Activated CD4-positive, alpha-beta memory T cell treated with anti-CD3 and anti-CD28 coated beads, Interleukin-2, amount 10 ng/mL, durations not matched to agents 7 days and 5 days (primary cell): Measurements from ENCODE around the gene COL18A1. TPM values are rescaled to one million over a fixed set of nuclear protein-coding genes. Genes with fewer than 3 reads are reported as not detected.
"Not testable (repeated sequence)": the region's sequence is repeated elsewhere in the genome, so short reads cannot be mapped to it uniquely, and the experiment has no call there.

Experiments
- CTCF ChIA-PET: fragments of 350-600 bp; sonication (Branson Sonifier 250); formaldehyde crosslinking; loops from one replicate; lab custom pipeline; 2021; ENCODE audit warnings: antibody characterized with exemption, inconsistent platforms; lab: Charles Lee
- POLR2A ChIA-PET: fragments of 350-600 bp; sonication (Branson Sonifier 250); formaldehyde crosslinking; loops from one replicate; lab custom pipeline; 2021; ENCODE audit warnings: antibody characterized with exemption; lab: Charles Lee
- DNase-seq: peaks from one replicate; pipeline ENCODE4 v3.0.0-alpha.2; 2020
- H3K27ac Mint-ChIP-seq: one replicate; pipeline ENCODE4 v1.8.0; 2021; ENCODE audit warnings: mild to moderate bottlenecking, mixed read lengths
- H3K27me3 Mint-ChIP-seq: one replicate; pipeline ENCODE4 v1.8.0; 2021; ENCODE audit warnings: mixed read lengths
- H3K36me3 Mint-ChIP-seq: one replicate; pipeline ENCODE4 v1.8.0; 2021; ENCODE audit warnings: low read depth, mixed read lengths
- H3K4me1 Mint-ChIP-seq: one replicate; pipeline ENCODE4 v1.8.0; 2021; ENCODE audit warnings: mixed read lengths
- H3K4me3 Mint-ChIP-seq: one replicate; pipeline ENCODE4 v1.8.0; 2021; ENCODE audit warnings: mild to moderate bottlenecking, mixed read lengths
- H3K9me3 Mint-ChIP-seq: one replicate; pipeline ENCODE4 v1.8.0; 2021; ENCODE audit warnings: mixed read lengths
- total RNA-seq, 2 experiments: library from RNA; stranded (reverse); gene quantifications; one replicate each; pipeline ENCODE4 v1.2.3, GENCODE V29; 2021

Gene COL18A1
- total RNA-seq, 2 experiments from 2014 or later: 2.2 to 3.9 TPM

DNA sequence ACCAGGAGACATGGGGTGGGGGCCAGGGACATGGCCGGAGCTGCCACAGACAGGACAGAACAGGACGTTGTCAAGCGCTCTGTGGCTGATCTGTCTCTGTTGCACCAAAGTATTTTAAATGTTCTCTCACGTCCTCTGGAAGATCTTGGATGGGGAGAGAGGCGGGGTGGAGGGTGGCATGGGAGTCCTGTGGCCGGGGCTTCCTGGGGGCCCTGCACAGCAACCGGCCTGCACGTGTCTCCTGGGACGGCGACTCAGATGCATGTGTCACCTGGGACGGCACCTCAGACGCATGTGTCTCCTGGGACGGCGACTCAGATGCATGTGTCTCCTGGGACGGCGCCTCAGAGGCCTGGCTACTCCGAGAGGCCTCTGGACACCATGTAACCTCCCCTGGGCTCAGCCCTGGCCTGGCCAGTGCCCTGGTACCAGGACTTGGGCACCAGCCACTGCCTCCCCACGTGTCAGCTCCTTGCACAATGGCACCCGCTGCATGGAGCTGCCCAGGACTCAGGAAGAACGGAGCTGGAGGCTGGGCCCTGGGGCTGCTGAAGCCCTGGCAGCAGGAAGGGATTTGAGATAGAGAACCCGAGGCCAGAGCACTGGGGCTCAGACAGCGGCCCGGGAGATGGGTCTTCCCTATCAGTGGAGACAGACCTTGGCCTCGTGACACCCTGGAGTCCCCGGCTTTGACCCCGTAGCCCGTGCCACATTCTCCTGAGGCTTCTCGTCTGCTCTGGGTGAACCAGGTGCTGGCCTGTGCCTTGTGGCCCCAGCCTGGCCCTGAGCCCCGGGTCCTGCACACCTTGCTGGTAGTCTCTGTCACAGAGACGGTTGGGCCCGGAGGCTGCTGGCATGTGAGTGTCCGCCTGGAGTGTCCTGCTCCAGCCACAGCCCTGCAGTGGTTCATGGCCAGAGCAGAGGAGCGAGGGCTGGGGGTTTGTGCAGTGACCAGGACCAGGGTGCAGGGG is 152.0 kb downstream of the COL18A1 start:
- Mint-ChIP-seq H3K4me1 (peaks cover 17% of the 10 kb centered on the region), H3K36me3 (no peaks in the 10 kb centered on the region), H3K27ac (no peak overlapping the region), H3K9me3 (no peaks in the 10 kb centered on the region), H3K27me3 (peaks cover 10% of the 10 kb centered on the region), H3K4me3 (peak overlapping the region; percentile 46)
- no peak for DNase-seq
- ChIA-PET POLR2A (interaction anchor here (1.1 to 1.2 kb wide), 2 partner anchors 35 to 41 kb away, joined by 3 to 7 read pairs; no protein-coding TSS in a partner anchor), CTCF (interaction anchor here (0.8 to 1.6 kb wide), 8 partner anchors 13 to 323 kb away, joined by 3 to 16 read pairs (median 4); no protein-coding TSS in a partner anchor)

DNA sequence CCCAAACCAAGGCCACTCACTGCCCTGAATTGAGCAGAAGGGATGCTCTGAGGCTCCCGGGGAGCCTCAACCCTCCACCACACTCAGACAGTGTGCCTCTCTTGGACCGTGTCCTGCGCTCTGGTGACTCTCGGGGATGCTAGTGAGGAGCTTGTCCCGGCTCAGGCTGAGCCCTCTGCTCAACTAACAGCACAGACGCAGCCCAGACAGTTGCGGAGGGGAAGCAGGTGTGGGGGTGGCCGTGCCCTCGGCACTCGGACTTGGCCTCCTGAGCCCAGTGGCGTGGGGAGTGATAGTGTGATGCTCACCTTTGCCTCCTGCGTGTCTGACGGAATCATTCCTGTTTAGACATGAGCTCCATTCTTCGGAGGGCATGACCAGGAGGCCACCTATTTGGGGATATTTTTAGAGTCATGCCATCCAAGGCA is 152.7 kb downstream of the COL18A1 start:
- POLR2A ChIA-PET: no interaction called here
- H3K27me3 Mint-ChIP-seq: peaks cover 16% of the 10 kb centered on the region
- H3K4me3 Mint-ChIP-seq: no peak overlapping the region
- DNase-seq: no peak
- no peak overlapping the region for H3K27ac Mint-ChIP-seq
- CTCF ChIA-PET: no interaction called here
- H3K9me3 Mint-ChIP-seq: no peaks in the 10 kb centered on the region
- H3K4me1 Mint-ChIP-seq: peaks cover 13% of the 10 kb centered on the region
- H3K36me3 Mint-ChIP-seq: no peaks in the 10 kb centered on the region

DNA sequence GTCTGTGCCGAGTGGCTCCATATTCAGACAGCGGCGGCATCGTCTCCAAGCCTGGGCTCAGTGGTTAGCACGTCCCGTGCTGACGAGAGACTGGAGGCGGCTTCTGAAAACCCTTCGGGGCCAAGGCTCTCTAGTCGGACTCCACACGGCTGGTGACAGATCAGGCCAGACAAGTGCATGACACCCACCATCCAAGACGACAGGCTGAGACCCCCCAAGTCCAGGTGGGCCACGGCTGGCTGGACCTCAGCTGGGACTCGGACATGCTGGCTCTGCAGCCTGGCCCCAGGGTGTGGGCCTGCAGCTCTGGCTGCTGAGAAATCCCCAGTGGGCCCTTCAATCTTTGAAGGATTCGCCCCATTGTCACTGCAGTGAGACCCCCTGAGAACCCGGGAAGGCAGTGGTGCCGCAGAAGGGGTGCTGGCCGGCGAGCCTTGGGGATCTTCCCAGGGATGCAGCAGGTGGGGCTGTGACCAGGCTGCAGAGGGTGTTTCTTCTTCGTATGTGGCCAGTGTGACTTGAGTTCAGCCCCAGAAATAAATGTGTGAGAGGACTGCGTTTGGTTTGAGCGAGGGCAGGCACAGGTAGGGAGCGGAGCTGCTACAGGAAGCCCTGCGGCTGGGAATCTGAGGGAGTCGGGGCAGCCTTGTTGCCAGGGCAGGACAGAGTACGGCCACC is 153.2 kb downstream of the COL18A1 start:
- Mint-ChIP-seq H3K36me3 (no peaks in the 10 kb centered on the region), H3K9me3 (no peaks in the 10 kb centered on the region), H3K4me1 (peaks cover 7% of the 10 kb centered on the region), H3K27me3 (peaks cover 21% of the 10 kb centered on the region), H3K27ac (no peak overlapping the region), H3K4me3 (no peak overlapping the region)
- ChIA-PET POLR2A (no interaction called here), CTCF (interaction anchor here (1.3 kb wide), 1 partner anchor 38 kb away, joined by 4 read pairs; no protein-coding TSS in a partner anchor)
- DNase-seq: no peak

DNA sequence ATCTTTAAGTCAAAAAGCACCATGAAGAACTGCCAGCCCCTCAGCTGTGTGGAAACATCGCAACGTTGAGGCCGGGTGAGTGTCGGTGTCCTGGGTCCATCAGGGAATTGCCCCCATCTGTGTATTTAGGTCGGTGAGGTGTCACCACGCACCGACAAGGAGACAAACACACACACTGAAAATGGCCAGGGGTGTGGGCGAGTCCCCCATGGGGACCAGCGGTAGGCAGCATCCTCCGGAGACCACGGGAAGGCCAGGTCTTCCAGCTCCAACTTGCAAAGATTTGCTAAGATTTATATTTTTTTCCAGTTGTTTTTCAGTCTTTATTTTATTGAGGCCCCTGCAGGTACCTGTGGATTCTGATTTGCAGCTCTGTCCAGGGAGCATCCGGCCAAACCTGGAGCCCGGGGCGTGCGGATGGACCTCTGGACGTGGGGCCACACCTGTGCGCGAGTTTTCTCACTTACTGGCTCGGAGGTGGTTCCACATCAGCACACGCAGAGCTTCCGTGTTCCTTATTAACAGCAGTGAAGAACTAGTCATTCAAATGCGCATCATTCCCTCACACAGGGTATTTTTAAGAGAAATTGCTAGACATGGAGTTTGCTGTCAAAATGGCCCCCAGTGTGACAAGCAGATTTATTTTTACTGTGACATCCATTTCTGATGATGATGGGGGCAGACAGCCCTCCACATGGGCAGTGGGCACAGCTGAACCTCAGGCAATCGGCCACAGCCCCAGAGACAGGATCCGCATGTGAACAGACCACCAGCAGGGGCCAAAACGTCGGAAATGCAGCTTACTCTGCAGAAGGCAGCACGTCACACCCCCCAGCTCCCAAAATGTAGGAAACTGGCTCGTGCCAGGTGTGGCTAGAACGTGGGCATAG is 154.5 kb downstream of the COL18A1 start:
- no peaks in the 10 kb centered on the region for H3K9me3 Mint-ChIP-seq
- DNase-seq: no peak
- H3K4me3 Mint-ChIP-seq: no peak overlapping the region
- H3K27ac Mint-ChIP-seq: no peak overlapping the region
- H3K36me3 Mint-ChIP-seq: no peaks in the 10 kb centered on the region
- CTCF ChIA-PET: interaction anchor here (1.3 kb wide), 1 partner anchor 37 kb away, joined by 4 read pairs; no protein-coding TSS in a partner anchor
- POLR2A ChIA-PET: no interaction called here
- peaks cover 4% of the 10 kb centered on the region for H3K4me1 Mint-ChIP-seq
- peaks cover 31% of the 10 kb centered on the region for H3K27me3 Mint-ChIP-seq

DNA sequence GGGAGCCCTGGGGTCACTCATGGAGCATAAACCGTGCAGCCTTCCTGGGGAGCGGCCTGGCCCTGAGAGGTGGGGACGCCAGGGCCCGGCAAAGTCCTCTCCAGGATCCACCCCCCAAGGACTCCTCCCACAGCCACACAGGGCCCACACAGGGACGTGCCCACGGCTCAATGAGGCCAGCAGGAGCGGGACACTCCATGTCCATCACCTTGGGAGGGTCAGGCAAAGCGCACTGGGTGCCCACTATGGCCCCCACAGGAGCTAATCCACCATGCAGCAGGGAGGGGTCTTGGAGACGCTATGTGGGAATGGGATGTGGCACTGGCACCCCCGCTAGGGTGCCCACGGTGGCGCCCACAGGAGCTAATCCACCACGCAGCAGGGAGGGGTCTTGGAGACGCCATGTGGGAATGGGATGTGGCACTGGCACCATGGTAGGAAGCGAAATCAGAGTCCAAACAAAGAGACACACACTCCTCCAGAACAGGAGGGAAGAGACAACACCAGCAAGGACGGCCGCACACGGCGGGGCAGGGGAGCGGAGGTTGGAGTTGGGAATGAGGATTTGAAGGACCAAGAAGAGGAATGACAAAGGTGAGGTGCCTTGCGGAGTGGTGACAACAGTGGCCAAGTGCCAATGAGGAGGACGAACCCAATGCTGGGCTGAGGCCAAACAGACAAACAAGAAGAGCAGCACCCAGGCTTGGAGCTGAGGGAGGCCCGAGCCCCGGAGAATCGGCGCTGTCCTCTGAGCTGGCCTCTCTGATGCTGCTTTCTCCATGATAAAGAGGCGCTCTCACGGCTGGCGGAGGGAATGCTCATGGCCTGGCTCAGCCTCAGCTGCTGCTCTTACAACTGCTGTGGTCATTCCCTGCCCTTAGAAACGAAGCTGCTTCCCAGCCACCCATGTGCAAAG is 155.4 kb downstream of the COL18A1 start:
- Mint-ChIP-seq H3K9me3 (no peaks in the 10 kb centered on the region), H3K27ac (no peak overlapping the region), H3K4me1 (no peaks in the 10 kb centered on the region), H3K27me3 (peaks cover 32% of the 10 kb centered on the region), H3K36me3 (no peaks in the 10 kb centered on the region), H3K4me3 (no peak overlapping the region)
- POLR2A ChIA-PET: no interaction called here
- CTCF ChIA-PET: no interaction called here
- DNase-seq: no peak

DNA sequence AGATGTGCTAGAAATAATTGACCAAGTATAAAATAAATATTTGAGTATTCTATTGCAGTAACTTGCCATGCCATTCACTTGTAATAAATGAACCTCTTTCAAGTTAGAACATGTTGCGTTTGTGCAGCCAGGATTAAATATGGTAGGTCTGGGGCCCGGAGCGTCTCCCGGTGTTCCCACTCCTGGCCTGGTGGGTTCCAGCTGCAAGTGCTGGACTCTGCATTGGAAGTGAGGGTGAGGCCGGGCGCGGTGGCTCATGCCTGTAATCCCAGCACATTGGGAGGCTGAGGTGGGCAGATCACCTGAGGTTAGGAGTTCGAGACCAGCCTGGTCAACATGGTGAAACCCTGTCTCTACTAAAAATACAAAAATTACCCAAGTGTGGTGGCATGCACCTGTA is 156.3 kb downstream of the COL18A1 start:
- DNase-seq, H3K36me3 Mint-ChIP-seq, CTCF ChIA-PET, H3K4me1 Mint-ChIP-seq, H3K27ac Mint-ChIP-seq, H3K4me3 Mint-ChIP-seq, H3K9me3 Mint-ChIP-seq, POLR2A ChIA-PET: not testable (repeated sequence)
- H3K27me3 Mint-ChIP-seq: peaks cover 34% of the 10 kb centered on the region

DNA sequence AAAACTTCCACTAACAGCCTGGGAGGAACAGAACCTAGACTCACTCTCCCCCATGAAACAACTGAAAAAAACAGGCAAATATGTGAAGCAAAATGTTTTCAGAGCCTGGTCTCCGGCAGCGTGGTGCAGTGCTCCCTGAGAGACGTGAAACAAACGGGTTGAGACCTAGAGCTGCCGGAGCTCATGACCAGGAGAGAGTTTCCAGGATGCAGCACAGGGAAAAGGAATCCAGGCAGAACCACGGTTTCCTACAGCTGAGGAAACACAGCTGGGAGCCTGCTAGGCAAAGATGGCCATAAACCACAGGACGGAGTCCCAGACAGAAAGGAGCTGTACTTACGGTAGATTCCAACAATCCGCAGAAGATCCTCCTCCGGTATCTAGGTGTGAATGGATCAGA is 157.4 kb downstream of the COL18A1 start:
- H3K4me1 Mint-ChIP-seq: no peaks in the 10 kb centered on the region

DNA sequence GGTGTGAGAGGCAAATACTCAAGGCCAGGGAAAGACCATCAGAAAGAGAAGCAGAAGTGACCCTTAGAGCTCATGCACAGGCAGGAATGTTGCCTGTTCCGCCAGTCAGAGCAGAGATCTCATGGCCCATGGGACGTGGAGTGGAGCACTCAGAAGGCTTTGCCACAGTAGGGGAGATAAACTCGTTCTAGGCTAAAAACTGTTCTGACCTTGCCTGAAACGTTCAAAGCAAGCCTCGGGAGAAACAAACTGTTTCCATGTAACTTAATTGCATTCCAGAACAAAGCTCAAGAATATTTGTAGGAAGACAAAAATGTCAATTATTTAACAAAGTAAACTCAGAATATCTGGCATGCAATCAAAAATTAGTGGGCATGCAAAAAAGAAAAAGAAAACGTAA is 158.0 kb downstream of the COL18A1 start:
- Mint-ChIP-seq H3K4me1 (no peaks in the 10 kb centered on the region), H3K4me3 (no peak overlapping the region), H3K9me3 (no peaks in the 10 kb centered on the region), H3K36me3 (no peaks in the 10 kb centered on the region), H3K27ac (no peak overlapping the region), H3K27me3 (peaks cover 43% of the 10 kb centered on the region)
- ChIA-PET POLR2A (no interaction called here), CTCF (no interaction called here)
- DNase-seq: no peak

More for the DNA sequence above, 157.4 kb downstream of the COL18A1 start:
- CTCF ChIA-PET: no interaction called here
- POLR2A ChIA-PET: no interaction called here
- Mint-ChIP-seq H3K4me3 (no peak overlapping the region), H3K36me3 (no peaks in the 10 kb centered on the region), H3K9me3 (no peaks in the 10 kb centered on the region), H3K27ac (no peak overlapping the region), H3K27me3 (peaks cover 40% of the 10 kb centered on the region)
- no peak for DNase-seq

Other genes with a start within 250 kb of the COL18A1 start
- gene POFUT2, start 117.3 kb upstream of the COL18A1 start, total RNA-seq: 10 to 100 TPM; 23.5 to 25.1 TPM
- 10 to 100 TPM; 30.0 to 31.2 TPM for gene SLC19A1, start 137.3 kb downstream of the COL18A1 start, total RNA-seq
- gene PCBP3, start 238.6 kb downstream of the COL18A1 start, total RNA-seq: 1 to 10 TPM; 3.4 to 3.9 TPM